Measurements from ENCODE around the gene GDF2. TPM values are rescaled to one million over a fixed set of nuclear protein-coding genes. Genes with fewer than 3 reads are reported as not detected.
A peak's percentile ranks its signal among the peaks of the same experiment; 100 is the strongest.

GDF2 gene
- polyA plus RNA-seq, 4 donors, result not detected

DNA sequence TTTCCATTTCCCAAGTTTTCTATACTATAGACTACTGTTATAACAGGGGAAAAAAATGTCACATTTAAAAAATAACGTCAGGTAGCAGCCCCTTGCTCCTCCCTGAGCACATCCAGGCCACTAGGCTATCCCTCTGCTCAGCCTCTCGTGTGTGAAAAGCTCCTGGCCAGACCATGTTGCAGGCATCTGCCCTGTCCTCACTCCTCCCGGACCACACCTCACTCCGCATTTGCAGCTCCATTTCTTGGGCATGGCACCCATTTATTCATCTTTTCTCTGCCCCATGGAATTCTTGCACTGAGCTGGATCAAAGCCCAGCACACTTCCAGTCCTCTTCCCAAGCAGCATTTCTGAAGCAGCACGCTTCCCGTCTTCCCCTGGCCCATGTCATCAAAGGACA, 1.4 kb upstream of the GDF2 start:
- Histone ChIP-seq H3K4me3 (ENCODE audit: low read depth in 1 of 3, low read length in 3 of 3) (no peak overlapping the region), H3K36me3 (ENCODE audit: control insufficient read depth in 3 of 3, insufficient read depth in 2 of 3, low read depth in 1 of 3, low read length in 3 of 3) (no peaks in the 10 kb centered on the region), H3K27ac (ENCODE audit: low read depth in 1 of 3, low read length in 2 of 3) (no peak overlapping the region), H3K9me3 (ENCODE audit: control insufficient read depth in 2 of 2, insufficient read depth in 1 of 2, low read depth in 1 of 2, low read length in 1 of 2) (no peaks in the 10 kb centered on the region), H3K27me3 (ENCODE audit: control insufficient read depth in 3 of 3, insufficient read depth in 3 of 3, low read length in 3 of 3) (peaks cover 0 to 19% (median 0%) of the 10 kb centered on the region in 3 donors), H3K4me1 (ENCODE audit: control insufficient read depth in 3 of 3, insufficient read depth in 2 of 3, low read depth in 1 of 3, low read length in 2 of 3) (no peaks in the 10 kb centered on the region)
- DNase-seq, result no peak
- WGBS, 3 donors, result 75 to 79% (median 78%) methylated on average over 6 of the region's 6 CpGs
- no peak for FAIRE-seq

DNA sequence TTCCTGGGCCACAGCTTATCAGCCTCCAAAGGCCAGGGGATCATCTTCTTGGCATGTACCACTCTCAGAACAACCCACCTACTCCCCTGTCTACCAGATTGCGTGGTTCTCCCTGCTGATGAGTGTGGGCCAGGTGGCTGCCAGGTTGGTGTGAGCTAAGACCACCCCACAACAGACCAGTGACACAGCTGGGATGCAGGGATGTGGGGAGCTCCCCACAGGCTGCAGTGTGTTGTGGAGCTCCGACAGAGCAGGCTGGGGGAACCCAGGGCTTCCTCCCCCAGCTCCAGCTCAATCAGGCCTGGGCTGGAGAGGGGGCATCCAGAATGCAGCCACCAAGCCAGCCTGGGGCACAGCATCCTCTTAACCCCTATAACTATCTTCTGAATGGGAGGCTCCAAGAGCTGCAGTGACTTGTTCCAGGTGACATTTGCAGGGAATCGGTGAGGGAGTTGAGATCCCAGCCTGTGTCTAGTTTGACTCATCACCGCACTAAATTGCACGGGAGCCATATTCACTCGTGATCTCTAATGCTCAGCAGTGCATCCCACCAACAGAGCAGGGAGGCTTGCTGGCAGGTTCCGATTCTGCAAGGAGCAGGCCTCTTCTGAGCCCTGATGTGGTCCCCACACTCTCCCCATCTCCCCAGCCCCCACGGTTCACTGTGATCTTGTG, 596 bp upstream of the GDF2 start:
- 69 to 85% (median 76%) methylated on average over 8 of the region's 8 CpGs for WGBS, 3 donors
- H3K27me3 ChIP-seq (ENCODE audit: control insufficient read depth in 3 of 3, insufficient read depth in 3 of 3, low read length in 3 of 3), result peaks cover 0 to 19% (median 0%) of the 10 kb centered on the region in 3 donors
- H3K27ac ChIP-seq (ENCODE audit: low read depth in 1 of 3, low read length in 2 of 3), result no peak overlapping the region
- H3K36me3 ChIP-seq (ENCODE audit: control insufficient read depth in 3 of 3, insufficient read depth in 2 of 3, low read depth in 1 of 3, low read length in 3 of 3), result no peaks in the 10 kb centered on the region
- no peak overlapping the region for H3K4me3 ChIP-seq (ENCODE audit: low read depth in 1 of 3, low read length in 3 of 3)
- DNase-seq (no peak), FAIRE-seq (no peak)
- H3K4me1 ChIP-seq (ENCODE audit: control insufficient read depth in 3 of 3, insufficient read depth in 2 of 3, low read depth in 1 of 3, low read length in 2 of 3), result no peaks in the 10 kb centered on the region
- no peaks in the 10 kb centered on the region for H3K9me3 ChIP-seq (ENCODE audit: control insufficient read depth in 2 of 2, insufficient read depth in 1 of 2, low read depth in 1 of 2, low read length in 1 of 2)

DNA sequence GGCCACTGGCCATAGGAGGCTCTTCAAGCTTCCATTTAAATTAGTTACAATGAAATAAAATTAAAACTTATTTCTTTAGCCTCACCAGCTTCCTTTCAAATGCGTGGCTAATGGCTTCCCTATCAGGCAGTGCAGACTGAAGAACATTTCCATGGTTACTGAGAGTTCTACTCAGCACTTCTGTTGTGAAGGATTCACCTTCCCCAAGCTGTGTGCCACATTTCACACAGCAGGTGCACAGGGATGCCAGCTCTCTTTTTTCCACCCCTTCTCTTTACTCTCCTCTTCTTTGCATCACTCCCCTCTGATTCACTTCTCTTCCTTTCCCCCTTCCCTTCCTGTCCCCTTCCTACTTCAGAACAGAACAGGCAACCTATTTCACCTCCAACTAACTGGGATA, 833 bp downstream of the GDF2 start:
- WGBS, 3 donors, result 47 to 70% (median 67%) methylated on average over 1 of the region's 1 CpG
- peaks cover 0 to 19% (median 0%) of the 10 kb centered on the region in 3 donors for H3K27me3 ChIP-seq (ENCODE audit: control insufficient read depth in 3 of 3, insufficient read depth in 3 of 3, low read length in 3 of 3)
- H3K4me3 ChIP-seq (ENCODE audit: low read depth in 1 of 3, low read length in 3 of 3), result no peak overlapping the region
- no peaks in the 10 kb centered on the region for H3K9me3 ChIP-seq (ENCODE audit: control insufficient read depth in 2 of 2, insufficient read depth in 1 of 2, low read depth in 1 of 2, low read length in 1 of 2)
- no peaks in the 10 kb centered on the region for H3K4me1 ChIP-seq (ENCODE audit: control insufficient read depth in 3 of 3, insufficient read depth in 2 of 3, low read depth in 1 of 3, low read length in 2 of 3)
- no peak overlapping the region for H3K27ac ChIP-seq (ENCODE audit: low read depth in 1 of 3, low read length in 2 of 3)
- FAIRE-seq (no peak), DNase-seq (no peak)
- H3K36me3 ChIP-seq (ENCODE audit: control insufficient read depth in 3 of 3, insufficient read depth in 2 of 3, low read depth in 1 of 3, low read length in 3 of 3), result no peaks in the 10 kb centered on the region

DNA sequence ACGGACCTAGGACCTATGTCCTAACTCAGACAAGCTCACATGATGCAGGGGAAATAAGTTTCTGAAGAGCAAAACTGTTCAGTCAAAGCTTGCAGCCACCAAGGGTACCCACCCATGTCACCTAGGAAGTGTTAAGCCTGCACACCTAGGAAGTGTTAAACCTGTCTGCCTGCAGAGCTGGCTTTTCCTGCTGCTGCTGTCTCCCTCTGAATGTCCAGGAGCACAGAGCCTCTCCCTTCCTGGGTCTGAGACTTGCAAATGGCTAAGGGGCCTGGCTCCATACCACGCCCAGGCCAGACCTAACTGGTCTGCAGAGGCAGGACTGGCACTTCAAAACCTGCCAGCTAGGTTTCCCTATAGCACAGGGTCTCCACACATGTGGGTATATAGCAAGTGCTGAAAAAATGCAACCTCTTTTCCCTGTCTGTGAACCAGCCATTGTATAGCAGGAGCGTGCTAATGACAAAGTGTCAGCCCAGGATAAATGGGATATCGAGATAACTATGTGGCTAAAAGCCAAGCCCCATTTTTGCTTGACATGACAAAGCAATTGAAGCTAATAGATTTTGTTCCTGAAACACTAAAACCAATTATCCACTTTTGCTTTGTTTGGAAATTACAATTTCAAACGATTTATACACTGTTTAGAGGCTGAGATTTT, 1.5 kb downstream of the GDF2 start:
- 42 to 52% (median 48%) methylated on average over 5 of the region's 5 CpGs for WGBS, 3 donors
- H3K4me1 ChIP-seq (ENCODE audit: control insufficient read depth in 3 of 3, insufficient read depth in 2 of 3, low read depth in 1 of 3, low read length in 2 of 3), result no peaks in the 10 kb centered on the region

DNA sequence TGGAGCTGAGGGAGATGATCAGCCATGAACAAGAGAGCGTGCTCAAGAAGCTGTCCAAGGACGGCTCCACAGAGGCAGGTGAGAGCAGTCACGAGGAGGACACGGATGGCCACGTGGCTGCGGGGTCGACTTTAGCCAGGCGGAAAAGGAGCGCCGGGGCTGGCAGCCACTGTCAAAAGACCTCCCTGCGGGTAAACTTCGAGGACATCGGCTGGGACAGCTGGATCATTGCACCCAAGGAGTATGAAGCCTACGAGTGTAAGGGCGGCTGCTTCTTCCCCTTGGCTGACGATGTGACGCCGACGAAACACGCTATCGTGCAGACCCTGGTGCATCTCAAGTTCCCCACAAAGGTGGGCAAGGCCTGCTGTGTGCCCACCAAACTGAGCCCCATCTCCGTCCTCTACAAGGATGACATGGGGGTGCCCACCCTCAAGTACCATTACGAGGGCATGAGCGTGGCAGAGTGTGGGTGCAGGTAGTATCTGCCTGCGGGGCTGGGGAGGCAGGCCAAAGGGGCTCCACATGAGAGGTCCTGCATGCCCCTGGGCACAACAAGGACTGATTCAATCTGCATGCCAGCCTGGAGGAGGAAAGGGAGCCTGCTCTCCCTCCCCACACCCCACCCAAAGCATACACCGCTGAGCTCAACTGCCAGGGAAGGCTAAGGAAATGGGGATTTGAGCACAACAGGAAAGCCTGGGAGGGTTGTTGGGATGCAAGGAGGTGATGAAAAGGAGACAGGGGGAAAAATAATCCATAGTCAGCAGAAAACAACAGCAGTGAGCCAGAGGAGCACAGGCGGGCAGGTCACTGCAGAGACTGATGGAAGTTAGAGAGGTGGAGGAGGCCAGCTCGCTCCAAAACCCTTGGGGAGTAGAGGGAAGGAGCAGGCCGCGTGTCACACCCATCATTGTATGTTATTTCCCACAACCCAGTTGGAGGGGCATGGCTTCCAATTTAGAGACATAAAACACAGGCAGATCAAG, 3.3 kb downstream of the GDF2 start:
- Histone ChIP-seq H3K36me3 (ENCODE audit: control insufficient read depth in 3 of 3, insufficient read depth in 2 of 3, low read depth in 1 of 3, low read length in 3 of 3) (no peaks in the 10 kb centered on the region), H3K4me3 (ENCODE audit: low read depth in 1 of 3, low read length in 3 of 3) (no peak overlapping the region), H3K9me3 (ENCODE audit: control insufficient read depth in 2 of 2, insufficient read depth in 1 of 2, low read depth in 1 of 2, low read length in 1 of 2) (no peaks in the 10 kb centered on the region), H3K27me3 (ENCODE audit: control insufficient read depth in 3 of 3, insufficient read depth in 3 of 3, low read length in 3 of 3) (peaks cover 0 to 19% (median 0%) of the 10 kb centered on the region in 3 donors), H3K4me1 (ENCODE audit: control insufficient read depth in 3 of 3, insufficient read depth in 2 of 3, low read depth in 1 of 3, low read length in 2 of 3) (peaks cover 0 to 9% (median 3%) of the 10 kb centered on the region in 3 donors), H3K27ac (ENCODE audit: low read depth in 1 of 3, low read length in 2 of 3) (no peak overlapping the region)
- no peak for FAIRE-seq
- WGBS, 3 donors, result 93 to 94% (median 94%) methylated on average over 30 of the region's 30 CpGs
- DNase-seq, result no peak

More for the DNA sequence above, 1.5 kb downstream of the GDF2 start:
- Histone ChIP-seq H3K27me3 (ENCODE audit: control insufficient read depth in 3 of 3, insufficient read depth in 3 of 3, low read length in 3 of 3) (peaks cover 0 to 19% (median 0%) of the 10 kb centered on the region in 3 donors), H3K9me3 (ENCODE audit: control insufficient read depth in 2 of 2, insufficient read depth in 1 of 2, low read depth in 1 of 2, low read length in 1 of 2) (no peaks in the 10 kb centered on the region), H3K36me3 (ENCODE audit: control insufficient read depth in 3 of 3, insufficient read depth in 2 of 3, low read depth in 1 of 3, low read length in 3 of 3) (no peaks in the 10 kb centered on the region), H3K27ac (ENCODE audit: low read depth in 1 of 3, low read length in 2 of 3) (no peak overlapping the region), H3K4me3 (ENCODE audit: low read depth in 1 of 3, low read length in 3 of 3) (no peak overlapping the region)
- no peak for FAIRE-seq
- no peak for DNase-seq

DNA sequence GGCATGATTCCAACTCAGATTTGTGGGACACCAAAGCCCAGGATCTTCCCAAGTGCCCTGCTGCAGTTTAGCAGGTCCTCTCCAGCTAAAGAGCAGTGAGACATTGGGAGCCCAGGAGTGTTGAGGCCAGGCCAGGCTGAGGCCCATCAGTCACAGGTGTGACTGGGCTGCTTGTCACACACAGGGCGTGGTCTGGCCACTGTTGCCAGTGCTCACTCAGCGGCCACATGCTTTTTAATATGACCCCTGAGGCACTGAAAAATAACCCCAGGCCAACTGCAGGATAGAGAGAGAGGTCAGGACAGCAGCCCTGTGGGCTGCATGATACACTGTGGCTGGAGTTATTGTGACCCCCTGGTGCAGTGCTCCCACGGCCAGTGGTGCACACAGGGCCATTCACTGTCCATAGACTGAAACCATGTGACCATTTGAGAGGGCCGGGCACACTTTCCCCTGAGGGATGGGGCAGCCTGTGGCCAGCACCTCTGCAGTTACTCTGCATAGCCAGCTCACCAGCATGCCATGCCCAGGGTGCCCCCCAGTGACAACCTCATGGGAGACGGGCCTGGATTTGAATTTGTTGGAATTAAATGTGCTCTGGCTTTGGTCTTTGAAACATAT, 4.2 kb downstream of the GDF2 start:
- Histone ChIP-seq H3K36me3 (ENCODE audit: control insufficient read depth in 3 of 3, insufficient read depth in 2 of 3, low read depth in 1 of 3, low read length in 3 of 3) (no peaks in the 10 kb centered on the region), H3K27me3 (ENCODE audit: control insufficient read depth in 3 of 3, insufficient read depth in 3 of 3, low read length in 3 of 3) (peaks cover 0 to 12% (median 0%) of the 10 kb centered on the region in 3 donors), H3K4me3 (ENCODE audit: low read depth in 1 of 3, low read length in 3 of 3) (no peak overlapping the region), H3K27ac (ENCODE audit: low read depth in 1 of 3, low read length in 2 of 3) (no peak overlapping the region), H3K9me3 (ENCODE audit: control insufficient read depth in 2 of 2, insufficient read depth in 1 of 2, low read depth in 1 of 2, low read length in 1 of 2) (no peaks in the 10 kb centered on the region), H3K4me1 (ENCODE audit: control insufficient read depth in 3 of 3, insufficient read depth in 2 of 3, low read depth in 1 of 3, low read length in 2 of 3) (peaks cover 0 to 9% (median 7%) of the 10 kb centered on the region in 3 donors)
- DNase-seq, result peak in 1 of 2 donors; percentile 32
- WGBS, 3 donors, result 60 to 72% (median 68%) methylated on average over 5 of the region's 5 CpGs
- no peak for FAIRE-seq

DNA sequence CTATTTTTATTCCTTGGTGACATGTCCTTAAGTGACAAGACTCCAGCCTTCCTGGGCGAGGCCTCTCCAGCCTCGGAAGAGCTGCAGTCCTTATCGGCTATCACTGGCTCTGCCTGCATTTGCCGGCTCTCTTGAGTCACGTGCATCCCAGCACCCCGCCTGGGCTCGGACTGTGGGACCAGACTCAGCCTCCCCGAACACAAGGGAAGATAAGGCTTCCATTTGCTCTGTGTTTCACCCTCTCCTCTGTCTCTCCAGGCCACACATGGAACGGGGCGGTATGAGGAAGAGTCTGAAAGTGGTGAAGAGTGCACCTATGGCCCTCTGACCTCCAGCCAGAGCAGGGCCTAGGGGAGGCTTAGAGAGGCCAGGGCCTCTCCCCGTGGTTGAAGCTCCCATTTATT, 4.7 kb downstream of the GDF2 start:
- H3K4me3 ChIP-seq (ENCODE audit: low read depth in 1 of 3, low read length in 3 of 3), result no peak overlapping the region
- WGBS, 3 donors, result 57 to 74% (median 72%) methylated on average over 11 of the region's 11 CpGs
- no peak for FAIRE-seq
- no peaks in the 10 kb centered on the region for H3K9me3 ChIP-seq (ENCODE audit: control insufficient read depth in 2 of 2, insufficient read depth in 1 of 2, low read depth in 1 of 2, low read length in 1 of 2)
- H3K27ac ChIP-seq (ENCODE audit: low read depth in 1 of 3, low read length in 2 of 3), result no peak overlapping the region
- peaks cover 0 to 9% (median 0%) of the 10 kb centered on the region in 3 donors for H3K27me3 ChIP-seq (ENCODE audit: control insufficient read depth in 3 of 3, insufficient read depth in 3 of 3, low read length in 3 of 3)
- peak in 1 of 2 donors; percentile 18 for DNase-seq
- H3K4me1 ChIP-seq (ENCODE audit: control insufficient read depth in 3 of 3, insufficient read depth in 2 of 3, low read depth in 1 of 3, low read length in 2 of 3), result peaks cover 0 to 9% (median 7%) of the 10 kb centered on the region in 3 donors
- no peaks in the 10 kb centered on the region for H3K36me3 ChIP-seq (ENCODE audit: control insufficient read depth in 3 of 3, insufficient read depth in 2 of 3, low read depth in 1 of 3, low read length in 3 of 3)

DNA sequence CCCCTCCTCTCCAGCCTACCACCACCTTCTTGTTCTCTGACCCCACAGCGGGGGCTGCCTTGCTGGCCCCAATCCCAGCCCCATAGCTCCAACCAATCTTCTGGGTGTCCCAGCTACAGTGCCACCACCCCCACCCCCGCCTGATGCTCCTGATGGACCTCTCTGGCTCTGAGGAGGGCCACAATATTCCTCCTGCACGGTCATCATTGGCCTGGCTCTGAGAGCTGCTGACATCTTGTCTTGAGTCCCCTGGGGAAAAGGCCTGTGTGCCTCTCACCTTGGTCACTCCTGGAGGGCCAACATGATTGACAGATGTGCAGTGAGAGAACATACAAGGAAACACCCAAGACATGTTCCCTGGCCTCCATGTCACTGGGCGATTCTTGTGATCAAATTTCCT, 7.6 kb downstream of the GDF2 start:
- FAIRE-seq, result no peak
- WGBS, 3 donors, result 76 to 93% (median 84%) methylated on average over 4 of the region's 4 CpGs
- DNase-seq, result no peak
- peak overlapping the region in 1 of 3 donors; percentile 41 for H3K27ac ChIP-seq (ENCODE audit: low read depth in 1 of 3, low read length in 2 of 3)
- no peaks in the 10 kb centered on the region for H3K36me3 ChIP-seq (ENCODE audit: control insufficient read depth in 3 of 3, insufficient read depth in 2 of 3, low read depth in 1 of 3, low read length in 3 of 3)
- peaks cover 0 to 9% (median 7%) of the 10 kb centered on the region in 3 donors for H3K4me1 ChIP-seq (ENCODE audit: control insufficient read depth in 3 of 3, insufficient read depth in 2 of 3, low read depth in 1 of 3, low read length in 2 of 3)
- peaks cover 0 to 3% (median 0%) of the 10 kb centered on the region in 3 donors for H3K27me3 ChIP-seq (ENCODE audit: control insufficient read depth in 3 of 3, insufficient read depth in 3 of 3, low read length in 3 of 3)
- H3K4me3 ChIP-seq (ENCODE audit: low read depth in 1 of 3, low read length in 3 of 3), result no peak overlapping the region
- H3K9me3 ChIP-seq (ENCODE audit: control insufficient read depth in 2 of 2, insufficient read depth in 1 of 2, low read depth in 1 of 2, low read length in 1 of 2), result no peaks in the 10 kb centered on the region

Data from small intestine (tissue), 7 donors.